GM19025 (cell line): ENCODE measurements around the gene YWHAE.
"Not testable (repeated sequence)": the region's sequence is repeated elsewhere in the genome, so short reads cannot be mapped to it uniquely, and the experiment has no call there.

Source experiments
- ATAC-seq: cut with Tn5 transposase; IDR thresholded peaks from one replicate; pipeline ENCODE4 v1.9.1; 2021; ENCODE audit warnings: mild to moderate bottlenecking, low read depth, moderate library complexity; ENCODE audit not compliant: unreplicated experiment

Gene YWHAE

DNA sequence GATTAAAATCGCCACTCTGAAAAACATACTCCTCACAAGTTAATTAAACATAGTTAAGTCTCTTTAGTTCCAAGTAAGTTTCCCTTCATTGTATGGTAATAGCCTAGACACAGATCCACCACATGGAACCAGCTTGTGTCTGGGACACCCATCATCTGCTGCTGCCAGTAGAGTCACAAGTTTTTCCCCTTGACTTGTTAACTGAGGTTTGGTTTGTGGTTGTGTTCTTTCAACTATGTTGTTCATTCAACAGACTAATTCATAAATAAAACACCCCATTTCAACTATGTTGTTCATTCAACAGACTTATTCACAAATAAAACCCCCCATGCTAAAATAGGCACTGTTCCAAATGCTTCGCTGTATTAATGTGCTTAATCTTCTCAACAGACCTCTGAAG is 24.4 kb downstream of the YWHAE start:
- ATAC-seq, result no peak

DNA sequence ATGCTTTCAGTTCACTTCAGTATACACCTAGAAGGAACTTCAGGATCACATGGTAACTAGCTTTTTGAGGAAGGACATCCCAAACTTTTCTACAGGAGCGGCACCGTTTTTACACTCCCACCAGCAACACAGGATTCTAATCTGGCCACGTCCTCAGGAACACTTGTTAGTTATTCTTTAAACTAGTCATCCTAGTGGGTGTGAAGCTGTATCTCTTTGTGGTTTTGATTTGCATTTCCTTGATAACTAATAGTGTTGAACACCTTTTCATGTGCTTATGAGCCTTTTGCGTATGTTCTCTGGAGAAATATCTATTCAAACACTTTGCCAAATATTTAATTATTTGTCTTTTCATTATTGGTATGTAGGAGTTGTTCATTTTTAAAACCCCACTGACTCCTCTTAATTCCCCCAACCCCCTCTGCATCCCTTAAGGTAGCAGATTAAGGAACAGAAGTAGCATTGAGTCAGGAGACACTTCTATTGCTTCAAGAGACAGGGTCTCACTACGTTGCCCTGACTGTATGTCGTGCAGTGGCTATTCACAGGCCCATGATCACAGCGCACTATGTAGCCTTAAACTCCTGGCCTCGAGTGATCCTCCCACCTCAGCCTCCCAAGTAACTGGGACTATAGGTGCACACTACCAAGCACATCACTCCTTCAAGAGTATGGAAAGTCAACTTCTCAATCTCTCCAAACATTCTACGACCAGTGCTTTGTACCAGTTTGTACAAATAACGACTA is 25.4 kb downstream of the YWHAE start:
- ATAC-seq, result no peak

DNA sequence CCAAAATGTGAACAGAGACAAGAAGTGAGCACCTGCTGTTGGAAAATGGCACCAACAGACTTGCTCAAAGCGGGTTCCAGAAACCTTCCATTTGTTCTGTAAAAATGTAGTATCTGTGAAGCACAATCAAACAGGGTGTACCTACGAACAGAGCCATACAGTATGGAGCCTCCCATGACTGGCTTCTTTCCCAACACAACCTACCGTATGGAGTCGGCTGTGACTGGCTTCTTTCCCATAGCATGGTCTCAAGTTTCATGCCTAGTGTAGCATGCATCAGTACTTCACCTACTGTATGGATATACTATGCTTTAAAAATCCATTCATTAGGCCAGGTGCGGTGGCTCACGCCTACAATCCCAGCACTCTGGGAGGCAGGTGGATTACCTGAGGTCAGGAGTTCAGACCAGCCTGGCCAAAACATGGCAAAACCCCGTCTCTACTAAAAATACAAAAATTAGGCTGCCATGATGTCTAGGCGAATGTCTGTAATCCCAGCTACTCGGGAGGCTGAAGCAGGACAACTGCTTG is 26.2 kb downstream of the YWHAE start:
- no peak for ATAC-seq

DNA sequence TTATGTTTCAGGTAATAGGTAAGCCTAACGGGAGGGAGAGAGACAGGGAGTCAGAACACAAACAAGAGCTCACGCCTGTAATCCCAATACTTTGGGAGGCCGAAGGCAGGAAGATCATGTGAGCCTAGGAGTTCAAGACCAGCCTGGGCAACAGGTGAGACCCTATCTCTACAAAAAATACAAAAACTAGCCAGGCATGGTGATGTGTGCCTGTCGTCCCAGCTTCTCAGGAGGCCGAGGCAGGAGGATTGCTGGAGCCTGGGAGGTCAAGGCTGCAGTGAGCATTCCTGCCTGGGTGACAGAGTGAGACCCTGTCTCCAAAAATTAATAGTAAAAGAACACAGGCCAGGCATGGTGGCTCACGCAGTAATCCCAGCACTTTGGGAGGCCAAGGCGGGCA is 27.4 kb downstream of the YWHAE start:
- ATAC-seq, result no peak

DNA sequence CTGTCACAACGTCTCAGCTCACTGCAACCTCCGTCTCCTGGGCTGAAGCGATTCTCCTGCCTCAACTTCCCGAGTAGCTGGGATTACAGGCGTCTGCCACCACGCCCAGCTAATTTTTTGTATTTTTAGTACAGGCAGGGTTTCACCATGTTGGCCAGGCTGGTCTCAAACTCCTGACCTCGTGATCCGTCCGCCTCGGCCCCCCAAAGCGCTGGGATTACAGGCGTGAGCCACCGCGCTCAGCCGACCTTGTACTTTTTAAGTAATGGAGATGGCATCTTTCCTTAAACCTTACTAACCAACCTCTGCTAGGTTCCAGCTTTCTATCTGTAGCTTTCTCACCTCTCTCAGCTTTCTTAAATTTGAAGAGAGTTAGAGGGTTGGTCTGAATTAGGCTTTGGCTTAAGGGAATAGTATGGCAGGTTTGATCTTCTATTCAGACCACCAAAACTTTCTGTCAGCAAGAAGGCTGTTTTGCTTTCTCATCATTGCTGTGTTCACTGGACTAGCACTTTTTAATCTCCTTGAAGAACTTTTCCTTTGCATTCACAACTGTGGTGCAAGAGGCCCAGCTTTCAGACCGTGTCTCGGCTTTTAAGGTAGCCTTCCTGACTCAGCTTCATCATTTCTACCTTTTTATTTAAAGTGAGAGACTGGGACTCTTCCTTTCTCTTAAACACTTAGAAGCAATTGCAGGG is 28.0 kb downstream of the YWHAE start:
- ATAC-seq, result no peak

DNA sequence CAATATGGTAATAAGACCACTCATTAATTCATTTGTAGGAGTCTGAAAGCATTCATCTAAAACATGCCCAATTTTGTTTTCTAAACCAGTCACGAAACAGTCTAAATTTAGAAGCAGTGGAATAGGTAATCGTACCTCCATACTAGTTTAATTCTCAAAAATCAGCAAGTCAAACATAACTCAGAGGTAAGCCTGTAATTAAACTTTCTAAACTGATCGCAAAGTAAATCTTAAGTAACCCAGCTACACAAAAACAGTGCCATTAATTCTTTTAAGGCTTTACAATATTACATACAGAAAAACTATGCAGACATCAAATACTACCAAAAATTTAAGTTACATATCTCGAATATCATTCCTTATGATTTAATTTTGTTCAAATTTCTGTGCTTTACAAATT is 31.4 kb downstream of the YWHAE start:
- no peak for ATAC-seq

DNA sequence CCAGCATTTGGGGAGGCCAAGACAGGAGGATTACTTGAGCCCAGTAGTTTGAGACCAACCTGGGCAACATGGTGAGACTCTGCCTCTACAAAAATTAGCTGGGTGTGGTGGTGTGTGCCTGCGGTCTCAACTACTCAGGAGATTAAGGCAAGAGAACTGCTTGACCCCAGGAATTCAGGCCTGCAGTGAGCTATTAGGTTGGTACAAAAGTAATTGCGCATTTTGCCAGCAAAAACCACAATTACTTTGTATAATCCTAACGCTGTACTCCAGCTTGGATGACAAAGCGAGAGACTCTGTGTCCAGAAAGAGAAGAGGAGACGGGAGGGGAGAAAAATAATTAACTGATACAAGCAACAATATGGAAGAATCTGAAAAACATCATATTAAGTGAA is 32.7 kb downstream of the YWHAE start:
- no peak for ATAC-seq

DNA sequence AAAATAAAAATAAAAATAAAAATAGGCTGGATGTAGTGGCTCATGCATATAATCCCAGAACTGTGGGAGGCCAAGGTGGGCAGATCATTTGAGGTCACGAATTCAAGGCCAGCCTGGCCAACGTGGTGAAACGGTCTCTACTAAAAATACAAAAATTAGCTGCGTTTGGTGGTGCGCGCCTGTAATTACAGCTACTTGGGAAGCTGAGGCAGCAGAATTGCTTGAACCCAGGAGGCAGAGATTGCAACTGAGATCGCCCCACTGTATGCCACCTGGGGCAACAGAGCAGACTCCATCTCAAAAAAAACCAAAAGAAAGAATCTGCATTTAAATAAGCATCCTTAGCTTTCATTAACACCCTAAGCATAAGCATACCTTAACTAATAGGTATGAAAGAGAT is 33.8 kb downstream of the YWHAE start:
- no peak for ATAC-seq

DNA sequence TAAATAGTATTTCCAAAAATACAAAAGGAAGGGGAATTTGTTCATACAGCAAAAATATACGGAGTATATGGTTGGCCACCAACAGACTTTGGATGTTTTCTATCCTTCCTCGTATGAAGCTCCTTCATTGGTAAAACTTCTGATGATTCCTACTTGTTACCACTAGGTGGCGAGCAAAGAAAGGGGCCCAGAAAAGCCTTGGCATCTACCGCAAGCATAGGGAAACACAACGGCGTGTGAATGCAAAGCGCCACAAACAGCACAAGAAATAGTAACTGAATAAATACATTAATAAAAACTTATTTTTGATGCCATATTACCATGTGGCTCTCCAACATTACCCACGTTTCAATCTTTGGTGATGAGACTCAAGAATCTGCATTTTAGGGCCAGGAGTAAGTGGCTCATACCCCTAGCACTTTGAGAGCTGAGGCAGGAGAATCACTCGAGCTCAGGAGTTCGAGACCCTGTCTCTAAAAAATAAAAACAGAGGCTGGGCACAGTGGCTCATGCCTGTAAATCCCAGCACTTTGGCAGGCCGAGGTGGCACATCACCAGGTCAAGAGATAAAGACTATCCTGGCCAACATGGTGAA is 34.5 kb downstream of the YWHAE start:
- ATAC-seq, result no peak

DNA sequence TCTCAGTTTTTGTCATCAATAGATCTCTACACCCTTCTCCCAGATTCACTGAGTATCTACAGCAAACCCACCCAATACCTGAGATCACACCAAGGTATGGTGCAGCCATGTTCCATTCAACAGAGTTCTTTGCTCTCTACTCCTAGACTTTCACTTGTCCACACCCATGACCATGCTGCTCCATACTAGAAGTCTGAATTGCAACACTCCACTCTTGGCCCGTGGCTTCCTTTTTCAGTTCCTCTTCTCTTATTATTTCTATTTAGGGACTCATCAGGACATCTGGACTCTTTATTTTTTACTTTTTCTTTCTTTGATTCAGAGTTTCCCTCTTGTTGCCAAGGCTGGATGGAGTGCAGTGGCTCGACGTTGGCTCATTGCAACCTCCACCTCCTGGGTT is 37.1 kb downstream of the YWHAE start:
- no peak for ATAC-seq

DNA sequence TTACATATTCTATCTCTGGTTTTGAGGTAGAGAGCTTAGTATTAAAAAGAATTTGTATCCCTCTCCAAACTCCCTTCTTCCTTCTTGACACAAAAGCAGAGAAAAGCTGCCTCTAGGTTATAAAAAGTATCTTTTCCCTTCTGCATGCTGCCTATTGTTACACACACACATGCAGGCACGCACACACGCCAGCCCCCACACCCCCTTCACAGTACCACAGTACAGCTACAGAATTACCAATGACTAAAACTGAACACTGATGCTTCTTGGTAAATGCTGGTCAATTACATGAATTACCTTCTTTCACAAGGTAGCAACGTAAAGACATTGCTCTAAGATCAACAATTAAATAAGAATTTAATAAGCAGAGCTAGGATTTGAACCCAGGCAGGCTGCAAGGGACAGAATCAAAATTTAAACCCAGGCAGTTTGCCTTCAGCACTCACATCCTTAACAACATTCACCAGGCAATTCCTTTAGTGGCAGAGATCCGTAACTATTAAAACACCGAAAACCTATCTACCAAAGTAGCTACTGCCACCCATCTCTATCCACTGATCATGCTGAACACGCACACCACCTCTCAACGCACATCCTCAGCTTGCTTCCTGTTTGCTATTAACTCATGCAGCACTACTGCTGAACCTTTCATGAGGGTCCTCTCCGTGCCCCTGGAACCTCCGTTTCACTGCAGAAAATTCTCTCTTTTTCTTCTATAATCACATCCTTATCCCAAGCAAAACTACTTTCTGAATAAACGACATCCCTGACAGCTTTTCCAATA is 37.8 kb downstream of the YWHAE start:
- ATAC-seq, result no peak

DNA sequence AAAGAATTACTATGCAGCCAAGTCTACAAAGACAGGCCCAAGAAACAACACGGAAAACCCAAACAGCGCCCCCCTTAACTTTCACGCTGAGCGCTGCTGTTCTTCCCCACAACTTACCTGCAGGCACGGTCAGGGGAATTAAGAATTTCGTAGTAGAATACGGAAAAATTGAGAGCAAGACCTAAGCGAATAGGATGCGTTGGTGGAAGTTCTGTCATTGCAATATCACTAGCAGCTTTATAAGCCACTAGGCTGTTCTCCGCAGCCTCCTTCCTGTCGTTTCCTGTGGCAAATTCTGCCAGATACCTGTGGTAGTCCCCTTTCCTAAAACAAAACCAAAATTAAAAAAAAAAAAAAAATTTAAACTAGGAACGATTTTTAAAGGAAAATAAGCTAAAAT is 39.0 kb downstream of the YWHAE start:
- no peak for ATAC-seq

DNA sequence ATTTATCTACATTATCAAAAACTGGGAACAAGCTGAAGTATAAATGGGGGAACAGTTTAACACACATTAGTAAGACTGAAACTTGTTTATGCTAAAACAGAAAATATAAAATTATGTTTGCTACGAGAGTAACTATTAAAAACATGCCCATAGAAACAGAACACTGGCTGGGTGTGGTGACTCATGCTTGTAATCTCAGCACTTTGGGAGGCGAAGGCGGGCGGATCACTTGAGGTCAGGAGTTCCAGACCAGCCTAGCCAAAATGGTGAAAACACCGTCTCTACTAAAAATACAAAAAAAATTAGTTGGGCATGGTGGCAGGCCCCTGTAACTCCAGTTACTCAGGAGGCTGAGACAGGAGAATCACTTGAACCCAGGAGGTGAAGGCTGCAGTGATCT is 39.7 kb downstream of the YWHAE start:
- ATAC-seq, result not testable (repeated sequence)

DNA sequence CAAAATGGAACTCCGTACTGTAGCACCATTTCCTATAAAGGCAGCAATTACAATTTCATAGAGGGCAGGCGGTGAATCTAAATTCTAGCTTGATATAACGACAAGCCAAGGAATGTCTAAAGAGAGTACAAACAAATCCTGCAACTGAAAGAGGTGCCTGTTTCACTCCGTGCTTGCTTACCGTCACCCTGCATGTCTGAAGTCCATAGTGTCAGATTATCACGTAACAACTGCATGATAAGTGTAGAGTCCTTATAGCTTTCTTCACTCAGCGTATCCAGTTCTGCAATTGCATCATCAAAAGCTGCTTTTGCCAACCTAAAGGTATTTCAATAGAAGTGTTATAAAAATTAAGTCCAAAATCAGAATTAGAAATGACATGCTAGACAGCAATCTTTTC is 46.0 kb downstream of the YWHAE start:
- no peak for ATAC-seq

DNA sequence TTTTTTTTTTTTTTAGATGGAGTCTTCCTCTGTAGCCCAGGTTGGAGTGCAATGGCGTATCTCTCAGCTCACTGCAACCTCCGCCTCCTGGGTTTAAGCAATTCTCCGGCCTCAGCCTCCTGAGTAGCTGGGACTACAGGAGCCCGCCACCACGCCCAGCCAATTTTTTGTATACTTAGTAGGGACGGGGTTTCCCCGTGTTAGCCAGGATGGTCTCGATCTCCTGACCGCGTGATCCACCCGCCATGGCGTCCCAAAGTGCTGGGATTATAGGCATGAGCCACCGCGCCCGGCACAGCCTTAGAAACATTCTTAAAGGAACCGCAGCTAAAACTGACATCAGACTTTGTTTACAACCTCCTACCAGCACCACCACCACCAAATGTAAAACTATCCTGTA is 47.5 kb downstream of the YWHAE start:
- not testable (repeated sequence) for ATAC-seq

DNA sequence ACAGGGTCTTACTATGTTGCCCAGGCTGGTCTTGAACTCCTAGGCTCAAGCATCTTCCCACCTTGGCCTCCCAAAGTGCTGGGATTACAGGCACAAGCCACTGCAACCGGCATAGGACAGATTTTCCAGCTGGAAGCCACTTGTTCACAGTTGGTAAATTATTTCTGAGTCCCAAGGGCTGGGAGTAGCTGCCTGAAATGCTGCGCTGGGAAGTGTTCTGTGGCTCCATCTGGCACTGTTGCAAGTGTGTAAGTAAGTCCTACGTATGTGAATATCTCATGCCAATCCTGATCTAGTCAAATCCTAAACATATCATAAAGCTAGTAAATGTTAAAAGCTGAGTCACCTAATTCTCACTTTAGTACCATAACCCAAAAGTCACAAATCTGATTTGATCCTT is 48.1 kb downstream of the YWHAE start:
- no peak for ATAC-seq

DNA sequence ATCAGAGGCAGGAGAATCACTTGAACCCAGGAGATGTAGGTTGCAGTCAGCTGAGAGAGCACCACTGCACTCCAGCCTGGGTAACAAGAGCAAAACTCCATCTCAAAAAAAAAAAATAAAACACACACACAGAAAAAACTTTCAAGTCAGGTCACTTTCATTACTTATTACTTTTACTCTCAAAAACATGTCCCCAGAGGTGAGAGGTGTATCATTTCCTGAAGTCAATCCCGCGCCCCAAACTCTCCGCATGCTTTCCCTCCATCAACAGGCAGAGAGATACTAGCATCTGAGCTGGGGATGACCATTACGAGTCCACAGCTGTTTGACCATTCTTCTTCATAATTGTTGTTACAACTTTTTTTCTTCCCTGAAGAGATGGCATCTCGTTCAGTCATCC is 48.7 kb downstream of the YWHAE start:
- no peak for ATAC-seq

DNA sequence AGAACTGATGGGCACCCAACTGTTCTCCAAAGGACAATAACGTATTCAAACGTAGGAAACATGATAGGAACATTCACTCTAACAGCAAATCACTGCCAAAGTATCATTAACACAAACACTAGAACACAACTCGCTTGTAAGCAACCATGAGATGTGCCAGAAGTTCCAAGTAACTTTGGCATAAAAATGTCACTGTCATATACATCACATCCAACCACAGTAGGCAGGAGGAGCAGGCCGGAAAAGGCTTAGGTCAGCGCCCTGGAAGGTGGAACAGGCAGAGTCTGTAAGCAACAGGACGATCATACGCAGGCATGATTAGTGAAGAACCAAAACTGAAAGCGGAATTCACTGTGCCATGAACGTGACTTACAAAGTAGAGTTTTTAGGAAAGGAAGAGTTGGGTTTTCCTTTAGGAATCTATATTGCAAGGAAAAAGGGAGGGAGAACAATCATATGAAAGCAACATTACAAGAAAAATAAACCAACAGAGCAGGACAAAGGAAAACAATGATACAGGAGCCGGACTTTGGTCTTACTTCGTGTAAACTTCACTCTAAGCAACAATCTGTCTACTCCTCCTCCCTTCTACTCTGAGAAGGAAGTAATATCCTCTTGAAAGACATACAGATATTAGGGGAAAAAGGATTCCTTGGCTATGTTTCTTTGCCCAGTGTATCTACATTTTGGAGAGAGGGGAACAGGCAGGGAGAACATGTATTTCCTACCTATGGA is 52.3 kb downstream of the YWHAE start:
- ATAC-seq, result no peak

DNA sequence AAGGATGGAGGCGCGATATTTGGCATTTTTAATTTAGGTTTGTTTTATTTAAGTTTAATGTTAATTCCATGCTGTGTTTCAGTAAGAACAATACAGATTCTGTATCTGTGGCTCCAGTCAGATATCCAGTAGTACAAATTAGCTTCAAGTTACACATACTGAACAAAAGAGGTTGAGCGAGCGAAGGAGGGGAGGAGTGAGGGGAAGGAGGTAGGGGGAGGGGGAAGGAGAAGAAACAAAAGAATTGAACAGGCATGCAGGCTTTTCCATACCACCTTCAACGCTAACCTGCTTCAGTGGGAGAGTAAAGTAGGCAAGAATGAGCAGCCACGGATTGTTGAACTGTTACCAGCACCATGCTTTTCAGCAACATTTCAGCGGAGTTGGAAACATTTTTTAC is 55.5 kb downstream of the YWHAE start:
- ATAC-seq, result no peak

DNA sequence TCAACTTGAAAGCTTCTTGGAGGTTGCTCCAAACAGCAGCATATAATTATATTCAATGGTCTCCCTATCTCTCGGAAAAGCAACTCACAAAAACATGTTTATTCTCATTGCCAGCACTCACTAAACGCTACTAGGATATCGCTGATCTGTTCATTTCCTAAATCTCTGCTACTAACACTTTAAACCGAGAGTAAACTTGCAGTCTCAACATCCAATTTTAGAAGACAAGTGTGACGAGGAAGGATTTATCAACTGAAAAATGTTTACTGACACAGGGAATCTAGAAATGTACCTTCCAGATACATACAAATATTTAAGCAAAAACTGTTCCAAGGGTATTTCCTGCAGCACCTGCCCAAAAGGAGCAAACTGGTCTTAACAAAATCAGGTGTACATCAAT is 56.5 kb downstream of the YWHAE start:
- no peak for ATAC-seq
